ENCODE data around the gene F7. TPM values are rescaled to one million over a fixed set of nuclear protein-coding genes. Genes with fewer than 3 reads are reported as not detected.

The F7 gene
- total and polyA plus RNA-seq, 9 of the 15 experiments (the other 6 are each of a cell fraction or from before 2014, with no cell fraction given), result not detected

DNA sequence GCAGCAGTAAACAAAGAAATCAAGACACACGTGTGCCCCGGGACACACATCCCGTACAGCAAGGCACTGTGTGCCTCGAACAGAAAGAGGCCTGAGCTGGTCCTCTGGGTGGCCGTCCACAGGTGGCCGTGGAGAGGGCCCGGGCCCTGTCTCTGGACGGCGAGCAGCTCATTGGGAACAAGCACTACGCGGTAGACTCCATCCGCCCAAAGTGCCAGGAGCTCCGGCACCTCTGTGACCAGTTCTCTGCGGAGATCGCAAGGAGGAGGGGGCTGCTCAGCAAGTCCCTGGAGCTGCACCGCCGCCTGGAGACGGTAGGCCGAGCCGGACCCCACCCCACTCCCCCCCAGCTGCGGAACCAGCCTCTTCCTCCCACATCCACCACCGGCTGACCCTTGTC lies 30.7 kb upstream of the F7 start:
- Histone ChIP-seq H2AFZ (ENCODE audit: low read depth, low read length) (no peak overlapping the region), H3K4me2 (ENCODE audit: insufficient read depth, low read length) (no peak overlapping the region), H3K27ac (ENCODE audit: extremely low read depth, low read depth, low read length) (no peak overlapping the region), H3K9ac (ENCODE audit: insufficient read depth in 1 of 2, low read depth in 2 of 2, low read length in 2 of 2) (no peak overlapping the region), H3K27me3 (ENCODE audit: control insufficient read depth in 2 of 2, insufficient read depth in 2 of 2, low read length in 2 of 2) (peaks cover 5 to 64% of the 10 kb centered on the region in 2 experiments), H3K9me3 (replicated peaks; ENCODE audit: control insufficient read depth, insufficient read depth, low read depth, low read length) (no peaks in the 10 kb centered on the region), H3K9me1 (ENCODE audit: control insufficient read depth, insufficient read depth, low read length) (no peaks in the 10 kb centered on the region), H3K36me3 (ENCODE audit: control insufficient read depth, insufficient read depth, low read length) (no peaks in the 10 kb centered on the region), H4K20me1 (replicated peaks; ENCODE audit: control insufficient read depth, insufficient read depth, low read length) (no peaks in the 10 kb centered on the region), H3K79me2 (ENCODE audit: control insufficient read depth, insufficient read depth, low read length) (no peaks in the 10 kb centered on the region), H3K4me3 (no peak overlapping the region), H3K4me1 (replicated peaks in 1 of 2; ENCODE audit: control insufficient read depth in 2 of 2, insufficient read depth in 2 of 2, low read length in 2 of 2) (peaks cover 0 to 23% of the 10 kb centered on the region in 2 experiments; a peak in 1 of 5 replicates)
- CTCF ChIA-PET (ENCODE audit: low intra/inter-chr PET ratio), result no interaction called here
- ATAC-seq (no peak), FAIRE-seq (no peak), DNase-seq (ENCODE audit: extremely low read depth in 1 of 4, low spot score in 3 of 4) (no peak)
- 21% methylated on average over 14 of the region's 22 CpGs for WGBS (ENCODE audit: insufficient coverage, low coverage, missing lambda C conversion rate)
- BruUV-seq (replicated peaks), result no TSS peak
- intact Hi-C loops (cut with micrococcal nuclease) (no loop called here), in situ Hi-C loops (cut with MboI) (no loop called here)
- POLR2A ChIA-PET, result no interaction called here
- TF ChIP-seq FUS (optimal IDR thresholded peaks at IDR 0.05; ENCODE audit: low read depth, low read length) (no peak), LARP7 (IDR thresholded peaks at IDR 0.05) (no peak), RAD21 (CRISPR knock-in tag; conservative IDR thresholded peaks at IDR 0.05 in 1 of 2, IDR thresholded peaks at IDR 0.05 in 1 of 2) (no peak), MEF2A (IDR thresholded peaks at IDR 0.05; ENCODE audit: control insufficient read depth, low read depth, low read length) (no peak), RHOXF2B (CRISPR knock-in tag; conservative IDR thresholded peaks at IDR 0.05) (no peak)
- TF ChIP-seq, protein P1, sequence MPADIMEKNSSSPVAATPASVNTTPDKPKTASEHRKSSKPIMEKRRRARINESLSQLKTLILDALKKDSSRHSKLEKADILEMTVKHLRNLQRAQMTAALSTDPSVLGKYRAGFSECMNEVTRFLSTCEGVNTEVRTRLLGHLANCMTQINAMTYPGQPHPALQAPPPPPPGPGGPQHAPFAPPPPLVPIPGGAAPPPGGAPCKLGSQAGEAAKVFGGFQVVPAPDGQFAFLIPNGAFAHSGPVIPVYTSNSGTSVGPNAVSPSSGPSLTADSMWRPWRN (IDR thresholded peaks at IDR 0.05; ENCODE audit: low read depth), result no peak
- TF ChIP-seq, protein P2, sequence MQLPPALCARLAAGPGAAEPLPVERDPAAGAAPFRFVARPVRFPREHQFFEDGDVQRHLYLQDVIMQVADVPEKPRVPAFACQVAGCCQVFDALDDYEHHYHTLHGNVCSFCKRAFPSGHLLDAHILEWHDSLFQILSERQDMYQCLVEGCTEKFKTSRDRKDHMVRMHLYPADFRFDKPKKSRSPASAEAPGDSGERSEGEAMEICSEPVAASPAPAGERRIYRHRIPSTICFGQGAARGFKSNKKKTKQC (CRISPR knock-in tag; IDR thresholded peaks at IDR 0.05), result no peak
- TF ChIP-seq, protein P3, sequence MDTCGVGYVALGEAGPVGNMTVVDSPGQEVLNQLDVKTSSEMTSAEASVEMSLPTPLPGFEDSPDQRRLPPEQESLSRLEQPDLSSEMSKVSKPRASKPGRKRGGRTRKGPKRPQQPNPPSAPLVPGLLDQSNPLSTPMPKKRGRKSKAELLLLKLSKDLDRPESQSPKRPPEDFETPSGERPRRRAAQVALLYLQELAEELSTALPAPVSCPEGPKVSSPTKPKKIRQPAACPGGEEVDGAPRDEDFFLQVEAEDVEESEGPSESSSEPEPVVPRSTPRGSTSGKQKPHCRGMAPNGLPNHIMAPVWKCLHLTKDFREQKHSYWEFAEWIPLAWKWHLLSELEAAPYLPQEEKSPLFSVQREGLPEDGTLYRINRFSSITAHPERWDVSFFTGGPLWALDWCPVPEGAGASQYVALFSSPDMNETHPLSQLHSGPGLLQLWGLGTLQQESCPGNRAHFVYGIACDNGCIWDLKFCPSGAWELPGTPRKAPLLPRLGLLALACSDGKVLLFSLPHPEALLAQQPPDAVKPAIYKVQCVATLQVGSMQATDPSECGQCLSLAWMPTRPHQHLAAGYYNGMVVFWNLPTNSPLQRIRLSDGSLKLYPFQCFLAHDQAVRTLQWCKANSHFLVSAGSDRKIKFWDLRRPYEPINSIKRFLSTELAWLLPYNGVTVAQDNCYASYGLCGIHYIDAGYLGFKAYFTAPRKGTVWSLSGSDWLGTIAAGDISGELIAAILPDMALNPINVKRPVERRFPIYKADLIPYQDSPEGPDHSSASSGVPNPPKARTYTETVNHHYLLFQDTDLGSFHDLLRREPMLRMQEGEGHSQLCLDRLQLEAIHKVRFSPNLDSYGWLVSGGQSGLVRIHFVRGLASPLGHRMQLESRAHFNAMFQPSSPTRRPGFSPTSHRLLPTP (IDR thresholded peaks at IDR 0.05; ENCODE audit: borderline replicate concordance, extremely low read depth, insufficient read length), result no peak
- TF ChIP-seq, protein P4, sequence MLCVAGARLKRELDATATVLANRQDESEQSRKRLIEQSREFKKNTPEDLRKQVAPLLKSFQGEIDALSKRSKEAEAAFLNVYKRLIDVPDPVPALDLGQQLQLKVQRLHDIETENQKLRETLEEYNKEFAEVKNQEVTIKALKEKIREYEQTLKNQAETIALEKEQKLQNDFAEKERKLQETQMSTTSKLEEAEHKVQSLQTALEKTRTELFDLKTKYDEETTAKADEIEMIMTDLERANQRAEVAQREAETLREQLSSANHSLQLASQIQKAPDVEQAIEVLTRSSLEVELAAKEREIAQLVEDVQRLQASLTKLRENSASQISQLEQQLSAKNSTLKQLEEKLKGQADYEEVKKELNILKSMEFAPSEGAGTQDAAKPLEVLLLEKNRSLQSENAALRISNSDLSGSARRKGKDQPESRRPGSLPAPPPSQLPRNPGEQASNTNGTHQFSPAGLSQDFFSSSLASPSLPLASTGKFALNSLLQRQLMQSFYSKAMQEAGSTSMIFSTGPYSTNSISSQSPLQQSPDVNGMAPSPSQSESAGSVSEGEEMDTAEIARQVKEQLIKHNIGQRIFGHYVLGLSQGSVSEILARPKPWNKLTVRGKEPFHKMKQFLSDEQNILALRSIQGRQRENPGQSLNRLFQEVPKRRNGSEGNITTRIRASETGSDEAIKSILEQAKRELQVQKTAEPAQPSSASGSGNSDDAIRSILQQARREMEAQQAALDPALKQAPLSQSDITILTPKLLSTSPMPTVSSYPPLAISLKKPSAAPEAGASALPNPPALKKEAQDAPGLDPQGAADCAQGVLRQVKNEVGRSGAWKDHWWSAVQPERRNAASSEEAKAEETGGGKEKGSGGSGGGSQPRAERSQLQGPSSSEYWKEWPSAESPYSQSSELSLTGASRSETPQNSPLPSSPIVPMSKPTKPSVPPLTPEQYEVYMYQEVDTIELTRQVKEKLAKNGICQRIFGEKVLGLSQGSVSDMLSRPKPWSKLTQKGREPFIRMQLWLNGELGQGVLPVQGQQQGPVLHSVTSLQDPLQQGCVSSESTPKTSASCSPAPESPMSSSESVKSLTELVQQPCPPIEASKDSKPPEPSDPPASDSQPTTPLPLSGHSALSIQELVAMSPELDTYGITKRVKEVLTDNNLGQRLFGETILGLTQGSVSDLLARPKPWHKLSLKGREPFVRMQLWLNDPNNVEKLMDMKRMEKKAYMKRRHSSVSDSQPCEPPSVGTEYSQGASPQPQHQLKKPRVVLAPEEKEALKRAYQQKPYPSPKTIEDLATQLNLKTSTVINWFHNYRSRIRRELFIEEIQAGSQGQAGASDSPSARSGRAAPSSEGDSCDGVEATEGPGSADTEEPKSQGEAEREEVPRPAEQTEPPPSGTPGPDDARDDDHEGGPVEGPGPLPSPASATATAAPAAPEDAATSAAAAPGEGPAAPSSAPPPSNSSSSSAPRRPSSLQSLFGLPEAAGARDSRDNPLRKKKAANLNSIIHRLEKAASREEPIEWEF (CRISPR knock-in tag; IDR thresholded peaks at IDR 0.05), result no peak
